GM21526 (cell line): ENCODE data around the gene ZNF496.

Experiments
- ATAC-seq: cut with Tn5 transposase; IDR thresholded peaks from one replicate; pipeline ENCODE4 v1.9.1; 2021; ENCODE audit warnings: moderate library complexity; ENCODE audit not compliant: unreplicated experiment, low FRiP score

ZNF496 gene

DNA sequence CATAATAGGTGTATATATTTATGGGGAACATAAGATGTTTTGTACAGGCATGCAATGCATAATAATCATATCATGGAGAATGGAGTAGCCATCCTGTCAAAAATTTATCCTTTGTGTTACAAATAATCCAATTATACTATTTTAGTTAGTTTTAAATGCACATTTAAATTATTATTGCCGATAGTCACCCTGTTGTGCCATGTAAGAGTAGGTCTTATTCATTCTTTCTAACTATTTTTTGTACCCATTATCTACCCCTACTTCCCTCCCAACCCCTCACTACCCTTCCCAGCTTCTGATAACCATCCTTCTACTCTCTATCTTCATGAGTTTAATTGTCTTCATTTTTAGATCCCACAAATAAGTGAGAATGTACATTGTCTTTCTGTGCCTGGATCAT, 84.1 kb downstream of the ZNF496 start:
- ATAC-seq = no peak
